ENCODE data around the gene KRT24. TPM values are rescaled to one million over a fixed set of nuclear protein-coding genes. Genes with fewer than 3 reads are reported as not detected.

KRT24 gene
- not detected in 2 replicates for total RNA-seq

DNA sequence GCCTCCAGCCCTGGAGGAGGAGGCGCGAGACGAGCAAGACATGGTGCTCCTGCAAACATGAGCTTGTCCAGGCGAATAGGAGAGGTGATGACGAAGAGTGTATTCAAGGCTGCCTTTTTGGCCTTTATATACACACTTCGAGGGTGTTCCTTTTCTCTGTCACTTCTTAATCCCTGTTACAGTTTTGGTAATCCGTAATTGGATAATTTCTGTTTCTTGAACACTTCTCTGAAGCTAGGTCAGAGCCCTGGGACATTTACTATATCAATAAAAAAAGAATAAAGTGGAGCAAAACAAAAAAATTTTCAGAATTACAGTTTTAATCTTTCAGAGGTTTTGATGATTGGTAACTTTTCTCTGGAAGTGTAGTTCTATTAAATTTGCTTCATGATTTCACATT, at the start of gene KRT24:
TSS of gene KRT24 (minus strand) at position 101 of the 400 bp plus-strand sequence. CDS start at position 42, 59 bp downstream.

DNA sequence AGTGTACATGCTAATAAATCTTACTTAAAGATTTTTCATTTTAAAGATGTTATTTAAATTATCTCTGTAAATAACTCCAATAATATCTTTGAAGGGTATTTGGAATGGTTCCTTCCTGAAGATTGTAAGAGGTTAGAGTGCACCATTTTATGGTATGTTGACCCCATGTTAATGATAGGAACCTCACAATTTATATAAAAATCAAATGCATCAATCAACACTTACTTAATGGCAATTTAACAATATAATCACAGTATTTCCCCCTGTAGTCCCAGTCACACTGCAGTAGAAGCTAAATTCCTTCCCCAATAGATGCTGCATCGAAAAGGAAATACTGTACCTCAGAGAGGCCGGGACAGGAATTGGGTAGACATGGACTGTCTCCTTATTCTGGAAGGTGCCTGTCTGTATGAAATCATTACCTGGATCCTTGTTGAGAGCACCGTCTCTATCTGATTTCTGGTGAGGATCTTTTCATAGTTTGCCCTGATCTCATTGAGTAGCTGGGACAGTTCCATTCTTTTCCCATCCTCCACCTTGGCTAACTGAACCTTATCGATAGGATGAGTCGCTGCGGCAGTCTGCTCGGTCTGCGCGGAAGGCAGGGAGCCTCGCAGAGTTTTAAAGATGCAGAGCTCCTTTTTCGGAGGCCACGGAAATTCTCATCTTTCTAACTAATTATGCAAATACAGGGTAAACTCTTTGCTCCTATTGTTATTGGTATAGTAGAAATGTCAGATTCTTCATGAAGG, 38.8 kb downstream of the KRT24 start, which contains the start of gene KRT222:
TSS of gene KRT222 (minus strand) at position 596 of the 752 bp plus-strand sequence. CDS start at position 518, 78 bp downstream.

Other genes with a start within 250 kb of the KRT24 start
- gene TNS4, start 202.1 kb downstream of the KRT24 start, total RNA-seq, result 0.16 TPM in 1 of 2 replicates, not detected in the other
- not detected in 2 replicates for gene CCR7, start 138.3 kb downstream of the KRT24 start, total RNA-seq
- 53.3 and 55.4 TPM in 2 replicates for gene SMARCE1, start 55.9 kb downstream of the KRT24 start, total RNA-seq
- not detected in 2 replicates for gene KRT222, start 38.6 kb downstream of the KRT24 start, total RNA-seq
- gene KRT25, start 51.6 kb upstream of the KRT24 start, total RNA-seq, result not detected in 2 replicates
- not detected in 2 replicates for gene KRT26, start 68.4 kb upstream of the KRT24 start, total RNA-seq
- not detected in 2 replicates for gene KRT27, start 78.8 kb upstream of the KRT24 start, total RNA-seq
- not detected in 2 replicates for gene KRT28, start 96.2 kb upstream of the KRT24 start, total RNA-seq
- gene KRT10, start 118.9 kb upstream of the KRT24 start, total RNA-seq, result 19.7 and 36.3 TPM in 2 replicates
- gene KRT12, start 163.5 kb upstream of the KRT24 start, total RNA-seq, result not detected in 2 replicates
- not detected in 2 replicates for gene KRT20, start 181.5 kb upstream of the KRT24 start, total RNA-seq
- gene KRT23, start 233.9 kb upstream of the KRT24 start, total RNA-seq, result not detected in 2 replicates

All from cardiac atrium fibroblast (primary cell).